A549 (cell line): ENCODE results near the gene PRRG1.
"Not testable (repeated sequence)": the region's sequence is repeated elsewhere in the genome, so short reads cannot be mapped to it uniquely, and the experiment has no call there.

Experiments
- POLR2A ChIP-seq: IDR thresholded peaks from 2 replicates; pipeline ENCODE4 v1.6.1; 2012; ENCODE audit warnings: mild to moderate bottlenecking, low read length
- TF ChIP-seq, protein P1 (sequence below): fragments of >200 bp; sonication (Bioruptor Twin); formaldehyde crosslinking; IDR thresholded peaks from 3 replicates; pipeline ENCODE4 v1.5.1; 2016

DNA sequence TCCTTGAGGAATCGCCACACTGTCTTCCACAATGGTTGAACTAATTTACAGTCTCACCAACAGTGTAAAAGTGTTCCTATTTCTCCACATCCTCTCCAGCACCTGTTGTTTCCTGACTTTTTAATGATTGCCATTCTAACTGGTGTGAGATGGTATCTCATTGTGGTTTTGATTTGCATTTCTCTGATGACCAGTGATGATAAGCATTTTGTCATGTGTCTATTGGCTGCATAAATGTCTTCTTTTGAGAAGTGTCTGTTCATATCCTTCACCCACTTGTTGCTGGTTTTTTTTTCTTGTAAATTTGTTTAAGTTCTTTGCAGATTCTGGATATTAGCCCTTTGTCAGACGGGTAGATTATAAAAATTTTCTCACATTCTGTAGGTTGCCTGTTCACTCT is 43.9 kb upstream of the PRRG1 start:
- TF ChIP-seq POLR2A = not testable (repeated sequence)
- TF ChIP-seq, protein P1, sequence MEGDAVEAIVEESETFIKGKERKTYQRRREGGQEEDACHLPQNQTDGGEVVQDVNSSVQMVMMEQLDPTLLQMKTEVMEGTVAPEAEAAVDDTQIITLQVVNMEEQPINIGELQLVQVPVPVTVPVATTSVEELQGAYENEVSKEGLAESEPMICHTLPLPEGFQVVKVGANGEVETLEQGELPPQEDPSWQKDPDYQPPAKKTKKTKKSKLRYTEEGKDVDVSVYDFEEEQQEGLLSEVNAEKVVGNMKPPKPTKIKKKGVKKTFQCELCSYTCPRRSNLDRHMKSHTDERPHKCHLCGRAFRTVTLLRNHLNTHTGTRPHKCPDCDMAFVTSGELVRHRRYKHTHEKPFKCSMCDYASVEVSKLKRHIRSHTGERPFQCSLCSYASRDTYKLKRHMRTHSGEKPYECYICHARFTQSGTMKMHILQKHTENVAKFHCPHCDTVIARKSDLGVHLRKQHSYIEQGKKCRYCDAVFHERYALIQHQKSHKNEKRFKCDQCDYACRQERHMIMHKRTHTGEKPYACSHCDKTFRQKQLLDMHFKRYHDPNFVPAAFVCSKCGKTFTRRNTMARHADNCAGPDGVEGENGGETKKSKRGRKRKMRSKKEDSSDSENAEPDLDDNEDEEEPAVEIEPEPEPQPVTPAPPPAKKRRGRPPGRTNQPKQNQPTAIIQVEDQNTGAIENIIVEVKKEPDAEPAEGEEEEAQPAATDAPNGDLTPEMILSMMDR = not testable (repeated sequence)
